ENCODE measurements around the gene ZSCAN30. TPM values are rescaled to one million over a fixed set of nuclear protein-coding genes. Genes with fewer than 3 reads are reported as not detected.

The ZSCAN30 gene
- total and polyA plus RNA-seq, 2 donors (not counting 3 experiments of a cell fraction or from before 2014, with no cell fraction given), result 6.7 to 18.0 TPM

- no peak overlapping the region for H2AFZ ChIP-seq (ENCODE audit: low read depth, low read length)
- no peaks in the 10 kb centered on the region for H3K27me3 ChIP-seq (ENCODE audit: control insufficient read depth in 2 of 2, insufficient read depth in 2 of 2, low read length in 2 of 2)
- H3K27ac ChIP-seq (ENCODE audit: insufficient read depth, low read depth, low read length), result no peak overlapping the region
- BruUV-seq (replicated peaks), result no TSS peak
- no peak overlapping the region for H3K4me3 ChIP-seq (replicated peaks in 1 of 3; ENCODE audit: insufficient read depth in 1 of 3, low read depth in 1 of 3, low read length in 3 of 3)
- dilution Hi-C loops (cut with MboI; ENCODE audit: extremely low pct_ligation_motif_present, low sequenced_read_pairs) (no loop called here), intact Hi-C loops (cut with micrococcal nuclease) (no loop called here)
- DNase-seq (ENCODE audit: low read depth, low spot score) (no peak), FAIRE-seq (no peak)
- no peaks in the 10 kb centered on the region for H3K36me3 ChIP-seq (ENCODE audit: control insufficient read depth in 2 of 2, extremely low read depth in 1 of 2, insufficient read depth in 2 of 2, low read length in 2 of 2)
- TF ChIP-seq JUN (IDR thresholded peaks at IDR 0.05; ENCODE audit: borderline replicate concordance, insufficient read depth, insufficient read length, low read depth), result no peak
- TF ChIP-seq, protein P1, sequence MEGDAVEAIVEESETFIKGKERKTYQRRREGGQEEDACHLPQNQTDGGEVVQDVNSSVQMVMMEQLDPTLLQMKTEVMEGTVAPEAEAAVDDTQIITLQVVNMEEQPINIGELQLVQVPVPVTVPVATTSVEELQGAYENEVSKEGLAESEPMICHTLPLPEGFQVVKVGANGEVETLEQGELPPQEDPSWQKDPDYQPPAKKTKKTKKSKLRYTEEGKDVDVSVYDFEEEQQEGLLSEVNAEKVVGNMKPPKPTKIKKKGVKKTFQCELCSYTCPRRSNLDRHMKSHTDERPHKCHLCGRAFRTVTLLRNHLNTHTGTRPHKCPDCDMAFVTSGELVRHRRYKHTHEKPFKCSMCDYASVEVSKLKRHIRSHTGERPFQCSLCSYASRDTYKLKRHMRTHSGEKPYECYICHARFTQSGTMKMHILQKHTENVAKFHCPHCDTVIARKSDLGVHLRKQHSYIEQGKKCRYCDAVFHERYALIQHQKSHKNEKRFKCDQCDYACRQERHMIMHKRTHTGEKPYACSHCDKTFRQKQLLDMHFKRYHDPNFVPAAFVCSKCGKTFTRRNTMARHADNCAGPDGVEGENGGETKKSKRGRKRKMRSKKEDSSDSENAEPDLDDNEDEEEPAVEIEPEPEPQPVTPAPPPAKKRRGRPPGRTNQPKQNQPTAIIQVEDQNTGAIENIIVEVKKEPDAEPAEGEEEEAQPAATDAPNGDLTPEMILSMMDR (IDR thresholded peaks at IDR 0.05; ENCODE audit: extremely low read depth in 1 of 2, insufficient read depth in 1 of 2, low read depth in 1 of 2, low read length in 2 of 2), result no peak
- TF ChIP-seq POLR2AphosphoS5 (IDR thresholded peaks at IDR 0.05; ENCODE audit: insufficient read depth, low read depth, low read length), result no peak
- no peak for TF ChIP-seq EZH2 (IDR thresholded peaks at IDR 0.05; ENCODE audit: borderline replicate concordance, low read depth, low read length, severe bottlenecking)
- TF ChIP-seq MYC (IDR thresholded peaks at IDR 0.05; ENCODE audit: low read depth, low read length), result no peak
- no peak for TF ChIP-seq GATA2 (IDR thresholded peaks at IDR 0.05; ENCODE audit: insufficient read depth, insufficient read length, low read depth, low read length)
- no peak for TF ChIP-seq MAX (IDR thresholded peaks at IDR 0.05; ENCODE audit: insufficient read depth, insufficient read length)
- TF ChIP-seq POLR2A (IDR thresholded peaks at IDR 0.05; ENCODE audit: low read depth, low read length), result no peak
- TF ChIP-seq FOS (IDR thresholded peaks at IDR 0.05; ENCODE audit: borderline replicate concordance, insufficient read depth, low read length), result no peak
- no peaks in the 10 kb centered on the region for H4K20me1 ChIP-seq (replicated peaks; ENCODE audit: control insufficient read depth, extremely low read depth, insufficient read depth, low read length)
- CTCF ChIA-PET, result no interaction called here
- H3K9me1 ChIP-seq (replicated peaks; ENCODE audit: control insufficient read depth, extremely low read depth, insufficient read depth, low read length), result no peaks in the 10 kb centered on the region
- POLR2A ChIA-PET, result interaction anchor here (0.6 kb wide), 1 partner anchor 39 kb away, joined by 3 read pairs; no protein-coding TSS in a partner anchor
- no peak overlapping the region for H3K4me2 ChIP-seq (ENCODE audit: insufficient read depth, low read length)
- no peak overlapping the region for H3K9ac ChIP-seq (replicated peaks; ENCODE audit: extremely low read depth, insufficient read depth, low read length)
- no peaks in the 10 kb centered on the region for H3K79me2 ChIP-seq (ENCODE audit: control insufficient read depth, insufficient read depth, low read length)
- H3K4me1 ChIP-seq (ENCODE audit: control insufficient read depth, extremely low read depth, insufficient read depth, low read length), result peaks cover 7% of the 10 kb centered on the region
- no peaks in the 10 kb centered on the region for H3K9me3 ChIP-seq (replicated peaks; ENCODE audit: control insufficient read depth, insufficient read depth, low read length)
Measured at GRCh38 chr18:35326695-35327387, 36.8 kb upstream of the ZSCAN30 start.

Measured in endothelial cell of umbilical vein (primary cell).